HG03135 (cell line): ENCODE measurements around the gene CSF1R.
"Not testable (repeated sequence)": the region's sequence is repeated elsewhere in the genome, so short reads cannot be mapped to it uniquely, and the experiment has no call there.

Source experiments
- ATAC-seq: cut with Tn5 transposase; IDR thresholded peaks from one replicate; pipeline ENCODE4 v1.9.1; 2021; ENCODE audit warnings: mild to moderate bottlenecking, moderate library complexity; ENCODE audit not compliant: unreplicated experiment

CSF1R gene

DNA sequence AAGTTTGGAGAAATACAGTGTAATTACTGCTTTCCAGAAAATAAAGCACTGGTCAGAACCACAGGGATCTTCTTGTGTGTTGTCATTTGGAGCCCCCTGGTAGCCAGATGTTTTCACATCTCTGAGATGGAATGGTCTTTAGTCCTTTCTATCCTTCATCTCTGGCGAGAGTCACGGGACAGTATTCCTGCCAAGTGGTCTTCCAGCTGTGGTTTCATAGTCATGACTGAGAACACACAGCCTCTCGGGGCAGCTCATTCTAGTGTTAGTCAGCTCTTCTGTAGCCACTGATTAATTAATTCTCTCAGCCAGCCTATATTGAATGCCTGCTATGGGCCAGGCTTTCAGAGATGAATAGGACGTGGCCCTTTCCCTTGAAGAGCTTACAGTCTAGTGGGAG, 51.7 kb downstream of the CSF1R start:
- ATAC-seq, result no peak

GRCh38 chr5:150033334-150033733, 53.0 kb downstream of the CSF1R start:
- no peak for ATAC-seq

DNA sequence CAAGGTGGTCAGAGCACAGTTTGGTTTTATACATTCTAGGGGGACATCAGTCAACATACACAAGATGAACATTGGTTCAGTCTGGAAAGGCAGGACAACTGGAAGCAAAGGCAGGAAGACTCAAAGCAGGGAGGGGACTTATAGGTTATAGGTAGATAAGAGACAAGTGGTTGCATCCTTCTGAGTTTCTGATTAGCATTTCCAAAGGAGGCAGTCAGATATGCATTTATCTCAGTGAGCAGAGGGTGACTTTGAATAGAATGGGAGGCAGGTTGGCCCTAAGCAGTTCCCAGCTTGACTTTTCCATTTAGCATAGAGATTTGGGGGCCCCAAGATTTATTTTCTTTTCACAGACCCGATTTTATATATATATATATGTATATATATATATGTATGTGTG, 58.3 kb downstream of the CSF1R start:
- not testable (repeated sequence) for ATAC-seq

DNA sequence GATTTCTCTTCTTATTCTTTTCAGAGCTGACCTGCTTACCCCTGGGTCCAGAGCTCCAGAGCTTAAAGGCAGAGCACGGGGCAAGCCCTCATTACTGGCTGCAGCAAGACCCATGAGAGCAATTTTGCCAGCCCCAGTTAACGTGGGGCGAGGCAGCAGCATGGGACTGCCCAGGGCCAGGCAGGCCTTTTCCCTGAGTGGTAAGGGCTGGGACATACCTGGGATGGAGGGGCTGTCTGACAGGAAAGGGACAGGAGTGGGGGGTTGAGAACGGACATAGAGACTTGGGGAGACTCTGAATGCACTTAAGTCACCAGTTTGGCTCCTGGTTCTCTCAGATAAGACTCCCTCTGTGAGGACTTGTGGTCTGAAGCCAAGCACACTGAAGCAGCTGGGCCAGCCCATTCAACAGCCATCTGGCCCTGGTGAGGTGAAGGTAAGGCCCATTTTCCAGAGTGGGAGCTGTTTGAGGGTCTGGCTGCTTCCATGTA, 59.6 kb downstream of the CSF1R start:
- ATAC-seq, result no peak

- no peak for ATAC-seq
These were observed 61.9 kb downstream of the CSF1R start for GRCh38 chr5:150024346-150024984.

GRCh38 chr5:150023136-150023535, 63.2 kb downstream of the CSF1R start:
- no peak for ATAC-seq

GRCh38 chr5:150022681-150023080, 63.7 kb downstream of the CSF1R start:
- ATAC-seq, result no peak

GRCh38 chr5:150022158-150022531, 64.2 kb downstream of the CSF1R start:
- ATAC-seq, result no peak

- ATAC-seq, result no peak
These were observed 64.7 kb downstream of the CSF1R start for GRCh38 chr5:150021491-150022157.

GRCh38 chr5:150020249-150020648, 66.1 kb downstream of the CSF1R start:
- ATAC-seq, result no peak

DNA sequence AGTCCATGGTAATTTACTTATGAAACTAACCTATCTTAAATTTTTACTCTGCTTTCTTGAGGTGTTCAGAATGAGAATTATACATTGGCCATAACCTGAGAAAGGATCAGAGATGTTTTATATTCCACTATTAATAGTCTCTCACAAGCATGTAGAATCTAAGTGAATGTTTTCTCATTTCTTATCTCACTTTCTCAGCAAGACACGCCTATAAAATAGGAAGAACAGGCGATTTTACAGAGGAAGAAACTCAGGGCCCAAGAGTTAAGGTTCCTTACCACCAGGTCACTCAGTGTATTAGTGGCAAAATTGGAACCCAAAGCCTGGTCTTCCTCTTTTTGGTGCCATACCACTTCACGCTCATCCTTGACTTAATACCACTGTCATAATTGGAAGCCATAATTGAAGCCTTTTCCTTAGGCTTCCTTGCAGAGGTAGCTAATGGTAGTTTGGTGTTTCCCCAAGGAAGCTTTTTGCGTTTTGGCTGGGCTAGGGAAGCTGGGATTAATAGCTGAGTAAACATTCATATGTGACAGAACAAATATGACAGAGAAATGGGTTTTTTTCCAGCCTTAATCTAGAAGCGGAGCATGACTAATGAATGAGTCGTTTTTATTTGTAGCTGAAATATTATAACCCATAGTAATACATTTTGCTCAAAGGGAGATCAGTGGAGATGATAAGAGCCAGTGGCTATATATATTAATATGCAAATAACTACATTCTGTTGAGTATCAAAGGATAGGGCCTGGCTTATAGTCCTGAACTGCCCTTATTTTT, 68.9 kb downstream of the CSF1R start:
- no peak for ATAC-seq

- ATAC-seq, result no peak
These were observed 69.8 kb downstream of the CSF1R start for GRCh38 chr5:150016537-150016936.

DNA sequence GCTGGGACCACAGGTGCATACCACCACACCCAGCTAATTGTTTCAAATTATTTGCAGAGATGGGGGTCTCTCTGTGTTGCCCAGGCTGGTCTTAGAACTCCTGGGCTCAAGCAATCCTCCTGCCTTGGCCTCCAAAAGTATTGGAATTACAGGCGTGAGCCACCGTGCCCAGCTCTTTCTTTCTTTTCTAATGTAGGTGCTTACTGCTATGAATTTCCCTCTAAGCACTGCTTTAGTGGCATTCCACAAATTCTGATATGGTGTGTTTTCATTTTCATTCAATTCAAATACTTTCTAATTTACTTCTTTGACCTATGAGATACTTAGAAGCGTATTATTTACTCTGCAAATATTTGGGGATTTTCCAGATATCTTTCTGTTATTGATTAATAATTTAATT, 70.9 kb downstream of the CSF1R start:
- ATAC-seq, result no peak

- no peak for ATAC-seq
These were observed 71.9 kb downstream of the CSF1R start for GRCh38 chr5:150014456-150014855.

GRCh38 chr5:150013931-150014330, 72.4 kb downstream of the CSF1R start:
- ATAC-seq, result no peak

GRCh38 chr5:150009671-150010387, 76.5 kb downstream of the CSF1R start:
- ATAC-seq, result no peak

- no peak for ATAC-seq
These were observed 79.3 kb downstream of the CSF1R start for GRCh38 chr5:150007050-150007449.

GRCh38 chr5:150006318-150006717, 80.0 kb downstream of the CSF1R start:
- no peak for ATAC-seq
